ENCODE data around the gene SMIM45.
A peak's percentile ranks its signal among the peaks of the same experiment; 100 is the strongest.

The SMIM45 gene

GRCh38 chr22:41951898-41952474 lies at the start of gene SMIM45:
Gene SMIM45 (plus strand): TSS chr22:41952150.
- peak in 57 of 58 donors; percentile 47 to 97 (median 86) for DNase-seq

GRCh38 chr22:41902932-41903421 lies 49.0 kb upstream of the SMIM45 start:
- peak in 5 of 58 donors; percentile 10 to 62 (median 19) for DNase-seq

- no peak for DNase-seq
Observed at GRCh38 chr22:41904450-41905410, 47.2 kb upstream of the SMIM45 start.

- DNase-seq, result no peak
Observed at GRCh38 chr22:41905411-41906202, 46.3 kb upstream of the SMIM45 start.

- DNase-seq, result no peak
Observed at GRCh38 chr22:41906822-41907221, 45.1 kb upstream of the SMIM45 start.

GRCh38 chr22:41907436-41908401 lies 44.2 kb upstream of the SMIM45 start:
- DNase-seq, result no peak

GRCh38 chr22:41908411-41909309 lies 43.3 kb upstream of the SMIM45 start:
- DNase-seq, result peak in 1 of 58 donors; percentile 34

- peak in 2 of 58 donors; percentile 9 to 20 for DNase-seq
Observed at GRCh38 chr22:41909310-41910049, 42.5 kb upstream of the SMIM45 start.

- DNase-seq, result peak in 35 of 58 donors; percentile 20 to 72 (median 47)
Observed at GRCh38 chr22:41910050-41911000, 41.6 kb upstream of the SMIM45 start.

- no peak for DNase-seq
Observed at GRCh38 chr22:41911001-41911611, 40.8 kb upstream of the SMIM45 start.

- DNase-seq, result no peak
Observed at GRCh38 chr22:41912338-41913039, 39.5 kb upstream of the SMIM45 start.

GRCh38 chr22:41913040-41913719 lies 38.8 kb upstream of the SMIM45 start:
- no peak for DNase-seq

GRCh38 chr22:41913842-41914534 lies 38.0 kb upstream of the SMIM45 start:
- no peak for DNase-seq

- DNase-seq, result no peak
Observed at GRCh38 chr22:41914611-41915034, 37.3 kb upstream of the SMIM45 start.

All from anterior cingulate cortex (tissue), 58 donors.